GM21717 (cell line): ENCODE measurements around the gene TGOLN2.
"Not testable (repeated sequence)": the region's sequence is repeated elsewhere in the genome, so short reads cannot be mapped to it uniquely, and the experiment has no call there.

Experiments used
- ATAC-seq: cut with Tn5 transposase; IDR thresholded peaks from one replicate; pipeline ENCODE4 v1.9.1; 2021; ENCODE audit warnings: mild to moderate bottlenecking, moderate library complexity; ENCODE audit not compliant: unreplicated experiment

Gene TGOLN2

GRCh38 chr2:85327822-85328617 lies at the start of gene TGOLN2:
TGOLN2 (minus strand) TSS chr2:85327989; CDS start chr2:85327962, 27 bp downstream.
- ATAC-seq, result peak; percentile 88

GRCh38 chr2:85377083-85377482 lies 49.3 kb upstream of the TGOLN2 start:
- no peak for ATAC-seq

GRCh38 chr2:85376291-85377065 lies 48.7 kb upstream of the TGOLN2 start:
- no peak for ATAC-seq

DNA sequence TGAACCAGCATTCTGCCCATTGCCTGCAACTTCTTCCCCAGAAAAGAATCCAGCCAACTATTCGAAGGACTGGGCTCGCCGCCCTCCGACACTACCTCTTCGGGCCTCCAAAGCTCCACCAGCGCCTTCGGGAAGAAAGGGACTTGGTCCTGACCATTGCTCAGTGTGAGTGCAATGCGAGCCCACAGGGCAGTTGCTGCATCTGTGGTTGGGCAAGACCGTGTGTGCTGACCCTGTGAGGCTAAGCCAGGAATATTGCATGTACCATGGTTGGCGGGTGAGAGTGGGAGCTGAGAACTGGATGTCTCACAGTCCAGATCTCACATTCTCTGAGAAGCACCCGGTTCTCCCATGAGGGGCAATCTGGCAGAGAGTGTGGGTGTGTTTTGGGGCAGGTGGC lies 43.3 kb upstream of the TGOLN2 start:
- no peak for ATAC-seq

DNA sequence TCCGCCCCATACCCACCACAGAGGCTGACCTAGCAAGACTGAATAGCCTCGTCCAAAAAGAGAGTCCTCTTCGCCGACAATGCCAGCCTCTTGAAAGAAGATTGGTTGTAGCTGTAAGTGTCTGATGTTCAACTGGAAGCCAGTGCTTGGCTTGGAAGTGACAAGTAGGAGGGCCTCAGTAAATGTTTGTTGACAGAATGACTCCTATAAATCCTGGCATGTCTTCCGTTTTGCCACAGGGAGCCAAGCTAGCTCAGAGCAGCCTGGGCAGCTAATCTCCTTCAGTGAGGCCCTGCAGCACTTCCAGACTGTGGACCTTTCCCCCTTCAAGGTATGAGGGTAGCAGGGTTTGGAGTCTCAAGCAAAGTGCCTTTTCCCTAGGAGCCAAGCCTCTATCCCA lies 41.7 kb upstream of the TGOLN2 start:
- ATAC-seq, result no peak

GRCh38 chr2:85368921-85369320 lies 41.1 kb upstream of the TGOLN2 start:
- no peak for ATAC-seq

GRCh38 chr2:85367180-85367579 lies 39.4 kb upstream of the TGOLN2 start:
- no peak for ATAC-seq

DNA sequence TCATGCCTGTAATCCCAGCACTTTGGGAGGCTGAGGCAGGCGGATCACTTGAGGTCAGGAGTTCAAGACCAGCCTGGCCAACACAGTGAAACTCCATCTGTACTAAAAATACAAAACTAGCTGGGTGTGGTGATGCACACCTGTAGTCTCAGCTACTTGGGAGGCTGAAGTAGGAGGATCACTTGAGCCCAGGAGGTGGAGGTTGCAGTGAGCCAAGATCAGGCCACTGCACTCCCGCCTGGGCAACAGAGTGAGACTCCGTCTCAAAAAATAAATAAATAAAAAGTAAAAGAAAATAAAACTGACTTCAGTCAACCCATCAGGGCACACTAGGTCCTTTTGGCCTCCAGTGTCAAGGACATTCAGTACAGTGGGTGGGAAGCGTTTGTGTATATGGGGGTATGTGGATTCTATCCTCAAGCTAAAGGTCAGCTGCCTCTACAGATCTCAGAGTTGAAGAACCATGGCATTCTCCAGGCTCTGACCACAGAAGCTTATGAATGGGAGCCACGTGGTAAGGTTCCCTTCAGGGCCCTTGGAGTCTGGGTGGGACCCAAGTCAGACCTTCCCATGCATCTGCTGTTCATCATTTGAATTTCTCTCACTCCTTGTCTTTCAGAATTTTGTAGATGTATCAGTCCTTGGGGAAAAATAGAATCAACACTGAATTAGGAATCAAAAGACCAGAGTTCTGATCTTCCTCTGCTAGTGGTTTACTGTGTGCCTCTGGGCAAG lies 35.0 kb upstream of the TGOLN2 start:
- ATAC-seq, result not testable (repeated sequence)

DNA sequence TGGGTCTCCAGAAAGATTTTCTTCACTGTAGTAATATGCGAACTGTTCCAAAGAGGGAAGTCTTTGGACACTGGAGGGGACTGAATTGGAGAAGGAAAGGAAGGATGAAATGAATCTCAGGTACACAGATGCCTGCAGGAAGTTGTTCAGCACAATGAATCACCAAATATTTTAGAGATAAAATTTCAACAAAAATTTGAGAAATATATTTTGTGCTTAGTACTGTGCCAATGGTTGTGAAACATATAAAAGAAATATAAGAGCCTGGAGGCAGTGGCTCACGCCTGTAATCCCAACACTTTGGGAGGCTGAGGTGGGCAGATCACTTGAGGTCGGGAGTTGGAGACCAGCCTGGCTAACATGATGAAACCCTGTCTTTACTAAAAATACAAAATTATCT lies 29.9 kb upstream of the TGOLN2 start:
- ATAC-seq, result no peak

DNA sequence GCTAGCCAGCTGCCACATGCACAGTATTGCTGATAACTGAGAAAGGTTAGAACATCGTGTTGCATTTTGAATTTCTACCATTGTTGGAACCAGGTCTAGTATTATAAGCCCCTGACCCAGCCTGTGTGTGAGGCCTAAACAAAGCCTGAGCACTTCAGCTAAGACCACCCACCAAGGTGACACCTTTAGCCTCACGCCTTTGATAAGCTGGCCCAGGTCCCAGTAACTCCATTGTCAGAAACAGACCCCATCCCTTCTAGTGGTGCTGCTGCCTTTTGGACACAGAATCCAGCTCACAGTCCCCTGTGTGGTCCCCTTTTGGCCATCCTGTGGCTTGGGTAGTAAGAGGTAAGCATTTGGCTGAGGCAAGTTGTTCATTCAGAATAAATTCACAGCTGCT lies 28.4 kb upstream of the TGOLN2 start:
- ATAC-seq, result no peak

DNA sequence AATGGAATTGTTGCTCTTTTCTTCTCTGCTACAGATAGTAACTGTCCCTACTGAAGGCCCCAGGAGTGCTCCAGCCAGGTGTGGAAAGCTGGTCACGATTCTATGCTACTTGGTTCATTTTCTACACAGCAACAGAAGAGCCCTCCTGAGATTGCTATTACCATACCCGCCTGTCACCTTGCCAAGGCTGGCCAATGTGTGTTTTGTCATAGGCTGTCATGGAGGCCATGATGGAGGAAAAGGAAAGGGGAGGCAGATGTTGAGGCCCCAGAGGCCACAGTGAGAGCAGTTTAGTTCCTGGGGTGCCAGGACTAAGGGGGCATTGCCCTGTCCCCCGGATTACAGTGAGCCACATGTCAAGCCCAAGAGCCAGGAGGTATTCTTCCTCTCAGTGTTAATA lies 27.7 kb upstream of the TGOLN2 start:
- ATAC-seq, result no peak

GRCh38 chr2:85355073-85355410 lies 27.3 kb upstream of the TGOLN2 start:
- peak; percentile 1 for ATAC-seq

DNA sequence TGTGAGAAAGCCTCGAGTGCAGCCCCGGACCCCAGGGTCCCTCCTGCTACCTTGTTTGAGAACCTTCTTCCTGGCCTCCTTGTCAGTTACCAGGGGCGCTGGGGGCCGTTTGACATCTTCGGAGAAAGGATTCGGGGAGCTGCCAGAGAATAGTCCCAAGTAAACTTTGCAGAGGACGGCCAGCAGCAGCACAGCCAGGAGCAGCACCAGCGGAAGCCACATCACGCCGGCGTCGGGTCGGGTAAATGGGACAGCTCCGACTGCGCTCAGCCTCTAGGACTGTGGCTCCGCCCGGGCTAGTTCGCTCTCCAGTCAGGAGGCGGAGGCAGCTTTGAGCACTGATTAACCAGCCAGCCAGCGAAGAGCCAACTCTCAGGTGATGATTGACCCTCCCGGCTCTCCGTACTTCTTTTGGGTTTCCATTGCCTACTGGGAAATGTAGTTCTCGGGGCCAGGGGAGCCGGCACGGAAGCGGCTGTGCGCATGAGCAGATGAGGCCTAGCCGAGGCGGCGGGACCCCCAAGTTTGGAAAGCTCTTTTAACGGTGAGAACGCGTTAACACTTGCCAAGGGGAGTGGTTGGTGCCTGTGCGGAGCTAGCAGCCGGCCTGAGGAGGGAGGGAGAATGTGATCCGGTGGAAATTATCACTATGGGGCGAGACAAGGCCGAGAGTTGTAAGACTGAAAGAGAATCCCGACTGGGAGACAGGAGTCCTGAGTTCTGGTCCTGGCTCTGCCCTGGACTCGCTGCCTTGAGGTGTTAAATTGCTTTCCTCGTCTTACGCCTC lies 26.7 kb upstream of the TGOLN2 start, which contains the start of the genes ELMOD3 and RETSAT:
Gene ELMOD3 (plus strand): TSS at position 484 of the 787 bp plus-strand sequence. CDS start 2,430 bp downstream, outside the sequence.
Gene RETSAT (minus strand): TSS at position 243 of the 787 bp plus-strand sequence. CDS start 21 bp downstream, at position 222.
- peak; percentile 93 for ATAC-seq

DNA sequence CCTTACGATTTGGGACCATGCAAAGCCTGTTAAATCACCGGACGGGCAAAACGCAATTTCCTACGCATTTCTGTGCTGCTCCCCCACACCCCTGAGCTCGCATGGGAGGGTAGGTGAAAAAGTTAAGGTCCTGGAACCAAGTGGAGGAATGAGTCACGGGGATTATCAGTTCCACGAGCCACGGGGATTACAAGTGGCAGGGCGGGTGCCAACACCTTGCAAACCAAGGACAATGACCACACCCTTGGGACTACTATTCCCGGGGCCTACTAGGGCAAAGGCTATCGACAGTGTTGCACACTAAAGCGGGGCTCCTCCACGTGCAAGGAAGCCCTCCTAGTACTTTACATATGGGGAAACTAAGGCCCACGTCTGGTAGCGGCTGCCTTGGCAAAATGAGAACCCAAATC lies 26.1 kb upstream of the TGOLN2 start:
- ATAC-seq, result peak; percentile 14

- ATAC-seq, result no peak
These were observed 19.8 kb upstream of the TGOLN2 start for GRCh38 chr2:85347599-85347998.

- no peak for ATAC-seq
These were observed 16.7 kb upstream of the TGOLN2 start for GRCh38 chr2:85344356-85344954.

DNA sequence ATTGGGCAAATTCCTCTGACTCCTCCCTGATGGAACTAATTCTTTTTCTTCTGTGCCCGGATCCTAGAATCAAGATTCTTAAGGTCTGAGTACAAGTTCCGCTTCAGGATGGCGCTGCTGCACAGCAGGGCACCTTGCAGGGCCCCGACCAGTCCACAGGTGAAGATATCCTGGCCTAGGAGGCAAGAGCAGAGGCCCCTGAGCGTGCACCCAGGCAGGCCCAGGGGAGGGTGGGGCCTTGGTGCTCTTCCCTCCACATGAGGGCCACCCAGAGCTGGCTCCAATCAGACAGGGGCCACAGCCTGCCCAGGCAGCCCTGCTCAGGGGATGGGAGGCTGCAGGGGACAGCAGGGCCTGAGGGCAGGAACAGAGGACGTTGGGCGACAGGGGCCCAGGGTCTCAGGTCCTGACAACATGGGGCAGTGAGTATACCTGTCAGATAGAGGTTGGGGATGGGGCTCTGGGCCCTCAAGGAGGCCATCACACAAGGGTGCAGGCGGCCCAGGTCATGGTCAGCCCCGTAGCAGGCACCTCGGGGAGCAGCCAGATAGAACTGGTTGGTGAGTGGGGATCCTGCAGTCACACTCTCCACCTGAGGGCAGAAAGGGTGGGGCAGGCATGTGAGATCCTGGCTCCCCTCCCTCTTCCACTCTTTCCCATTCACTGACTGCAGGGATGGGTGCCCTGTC lies 15.6 kb upstream of the TGOLN2 start:
- ATAC-seq, result not testable (repeated sequence)

DNA sequence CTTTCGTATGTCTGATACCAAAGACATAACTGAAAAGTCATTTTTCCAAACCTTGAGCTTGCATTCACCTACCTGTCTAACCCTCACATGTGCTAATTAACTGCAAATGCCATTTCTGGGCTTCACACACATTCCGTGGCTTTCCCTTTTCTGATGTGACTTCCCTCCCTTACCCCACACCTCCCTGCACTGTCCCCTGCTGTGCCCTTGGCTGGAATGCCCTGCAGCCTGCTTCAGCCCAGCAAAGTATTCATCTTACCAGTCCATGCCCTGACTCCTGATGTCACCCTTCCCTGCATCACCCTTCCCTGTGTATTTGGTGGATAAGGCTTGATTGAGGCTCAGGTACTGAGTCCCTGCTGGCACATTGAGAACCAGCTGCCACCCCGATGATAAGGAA lies 14.4 kb upstream of the TGOLN2 start:
- no peak for ATAC-seq

- ATAC-seq, result no peak
These were observed 13.7 kb upstream of the TGOLN2 start for GRCh38 chr2:85341269-85342029.
